Esophagus muscularis mucosa (tissue), 3 donors: ENCODE results near the gene CNIH4.

Experiments used
- POLR2AphosphoS5 ChIP-seq, 2 donors: sonication (generic); formaldehyde crosslinking; IDR thresholded peaks; one replicate each; pipeline ENCODE4 v1.6.1; 2017; ENCODE audit warnings: antibody characterized with exemption in 2 of 2
- TF ChIP-seq, protein P1 (sequence below), 3 experiments: fragments of 200-600 bp in 2 of 3; fragments of 450-650 bp in 1 of 3; sonication (generic) in 2 of 3; IDR thresholded peaks; one replicate each; pipeline ENCODE4 v1.5.1; 2017 to 2019; ENCODE audit warnings: antibody characterized with exemption in 3 of 3, mild to moderate bottlenecking in 2 of 3, moderate library complexity in 1 of 3

DNA sequence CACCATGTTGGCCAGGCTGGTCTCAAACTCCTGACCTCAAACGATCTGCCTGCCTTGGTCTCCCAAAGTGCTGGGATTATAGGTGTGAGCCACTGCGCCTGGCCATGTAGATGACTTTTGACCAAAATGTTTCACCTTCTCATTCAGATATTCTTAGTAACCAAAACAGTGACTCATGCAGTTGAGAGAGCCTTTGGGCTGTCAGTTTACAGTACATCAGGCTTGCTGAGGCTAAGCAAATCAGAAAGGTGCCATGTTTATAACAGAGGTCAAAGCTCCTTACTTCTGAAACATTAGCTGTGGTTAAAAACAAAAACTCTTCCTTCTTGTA lies 21.0 kb downstream of the CNIH4 start:
- TF ChIP-seq, protein P1, sequence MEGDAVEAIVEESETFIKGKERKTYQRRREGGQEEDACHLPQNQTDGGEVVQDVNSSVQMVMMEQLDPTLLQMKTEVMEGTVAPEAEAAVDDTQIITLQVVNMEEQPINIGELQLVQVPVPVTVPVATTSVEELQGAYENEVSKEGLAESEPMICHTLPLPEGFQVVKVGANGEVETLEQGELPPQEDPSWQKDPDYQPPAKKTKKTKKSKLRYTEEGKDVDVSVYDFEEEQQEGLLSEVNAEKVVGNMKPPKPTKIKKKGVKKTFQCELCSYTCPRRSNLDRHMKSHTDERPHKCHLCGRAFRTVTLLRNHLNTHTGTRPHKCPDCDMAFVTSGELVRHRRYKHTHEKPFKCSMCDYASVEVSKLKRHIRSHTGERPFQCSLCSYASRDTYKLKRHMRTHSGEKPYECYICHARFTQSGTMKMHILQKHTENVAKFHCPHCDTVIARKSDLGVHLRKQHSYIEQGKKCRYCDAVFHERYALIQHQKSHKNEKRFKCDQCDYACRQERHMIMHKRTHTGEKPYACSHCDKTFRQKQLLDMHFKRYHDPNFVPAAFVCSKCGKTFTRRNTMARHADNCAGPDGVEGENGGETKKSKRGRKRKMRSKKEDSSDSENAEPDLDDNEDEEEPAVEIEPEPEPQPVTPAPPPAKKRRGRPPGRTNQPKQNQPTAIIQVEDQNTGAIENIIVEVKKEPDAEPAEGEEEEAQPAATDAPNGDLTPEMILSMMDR (IDR thresholded peaks at IDR 0.05): no peak
- no peak for TF ChIP-seq POLR2AphosphoS5 (IDR thresholded peaks at IDR 0.05)
